ENCODE measurements around the gene KCNA10.

DNA sequence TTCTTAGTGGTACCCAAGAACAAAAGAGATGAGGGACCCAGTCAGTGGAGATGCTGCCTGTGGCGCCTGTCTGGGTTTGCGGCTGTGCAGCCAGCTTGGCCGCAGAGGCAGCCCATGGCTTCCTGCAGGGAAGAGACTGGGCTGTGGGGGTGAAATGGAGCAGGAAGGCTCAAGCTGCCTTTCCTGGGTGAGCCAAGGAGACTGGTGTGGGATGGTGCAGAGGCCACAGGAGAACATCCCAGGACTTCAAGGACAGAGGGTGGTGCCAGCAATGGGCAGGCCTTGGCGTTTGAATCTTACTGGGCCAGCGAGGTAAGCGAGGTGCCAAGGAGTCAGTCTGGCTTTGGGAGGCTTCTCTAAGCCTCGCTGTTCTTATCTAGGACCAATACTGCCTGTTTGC, 26.4 kb downstream of the KCNA10 start:
- TF ChIP-seq, protein P1, sequence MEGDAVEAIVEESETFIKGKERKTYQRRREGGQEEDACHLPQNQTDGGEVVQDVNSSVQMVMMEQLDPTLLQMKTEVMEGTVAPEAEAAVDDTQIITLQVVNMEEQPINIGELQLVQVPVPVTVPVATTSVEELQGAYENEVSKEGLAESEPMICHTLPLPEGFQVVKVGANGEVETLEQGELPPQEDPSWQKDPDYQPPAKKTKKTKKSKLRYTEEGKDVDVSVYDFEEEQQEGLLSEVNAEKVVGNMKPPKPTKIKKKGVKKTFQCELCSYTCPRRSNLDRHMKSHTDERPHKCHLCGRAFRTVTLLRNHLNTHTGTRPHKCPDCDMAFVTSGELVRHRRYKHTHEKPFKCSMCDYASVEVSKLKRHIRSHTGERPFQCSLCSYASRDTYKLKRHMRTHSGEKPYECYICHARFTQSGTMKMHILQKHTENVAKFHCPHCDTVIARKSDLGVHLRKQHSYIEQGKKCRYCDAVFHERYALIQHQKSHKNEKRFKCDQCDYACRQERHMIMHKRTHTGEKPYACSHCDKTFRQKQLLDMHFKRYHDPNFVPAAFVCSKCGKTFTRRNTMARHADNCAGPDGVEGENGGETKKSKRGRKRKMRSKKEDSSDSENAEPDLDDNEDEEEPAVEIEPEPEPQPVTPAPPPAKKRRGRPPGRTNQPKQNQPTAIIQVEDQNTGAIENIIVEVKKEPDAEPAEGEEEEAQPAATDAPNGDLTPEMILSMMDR (optimal IDR thresholded peaks at IDR 0.05 in 1 of 3, IDR thresholded peaks at IDR 0.05 in 1 of 3, conservative IDR thresholded peaks at IDR 0.05 in 1 of 3; ENCODE audit: extremely low read depth in 1 of 3, insufficient read depth in 2 of 3, low read length in 3 of 3), result no peak
- no peak for TF ChIP-seq EZH2 (IDR thresholded peaks at IDR 0.05; ENCODE audit: low read length)

Measured in keratinocyte (primary cell).